ENCODE measurements around the gene RETREG1.

DNA sequence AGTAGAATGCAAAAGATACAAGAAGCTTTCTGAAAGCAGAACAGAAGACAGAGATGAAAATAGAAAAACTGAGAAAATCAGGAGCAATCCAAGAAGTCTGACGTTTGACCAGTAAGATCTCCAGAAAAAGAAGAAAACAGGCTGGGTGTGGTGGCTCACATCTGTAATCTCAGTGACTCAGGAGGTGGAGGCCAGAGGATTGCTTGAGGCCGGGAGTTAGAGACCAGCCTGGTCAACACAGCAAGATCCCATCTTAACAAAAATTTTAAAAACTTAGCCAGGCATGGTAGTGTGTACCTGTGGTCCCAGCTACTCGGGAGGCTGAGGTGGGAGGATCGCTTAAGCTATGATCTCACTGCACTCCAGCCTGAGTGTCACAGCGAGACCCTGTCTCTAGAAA, 15.9 kb downstream of the RETREG1 start:
- TF ChIP-seq, protein P1, sequence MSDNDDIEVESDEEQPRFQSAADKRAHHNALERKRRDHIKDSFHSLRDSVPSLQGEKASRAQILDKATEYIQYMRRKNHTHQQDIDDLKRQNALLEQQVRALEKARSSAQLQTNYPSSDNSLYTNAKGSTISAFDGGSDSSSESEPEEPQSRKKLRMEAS (IDR thresholded peaks at IDR 0.05; ENCODE audit: insufficient read depth, insufficient read length): no peak
- TF ChIP-seq, protein P2, sequence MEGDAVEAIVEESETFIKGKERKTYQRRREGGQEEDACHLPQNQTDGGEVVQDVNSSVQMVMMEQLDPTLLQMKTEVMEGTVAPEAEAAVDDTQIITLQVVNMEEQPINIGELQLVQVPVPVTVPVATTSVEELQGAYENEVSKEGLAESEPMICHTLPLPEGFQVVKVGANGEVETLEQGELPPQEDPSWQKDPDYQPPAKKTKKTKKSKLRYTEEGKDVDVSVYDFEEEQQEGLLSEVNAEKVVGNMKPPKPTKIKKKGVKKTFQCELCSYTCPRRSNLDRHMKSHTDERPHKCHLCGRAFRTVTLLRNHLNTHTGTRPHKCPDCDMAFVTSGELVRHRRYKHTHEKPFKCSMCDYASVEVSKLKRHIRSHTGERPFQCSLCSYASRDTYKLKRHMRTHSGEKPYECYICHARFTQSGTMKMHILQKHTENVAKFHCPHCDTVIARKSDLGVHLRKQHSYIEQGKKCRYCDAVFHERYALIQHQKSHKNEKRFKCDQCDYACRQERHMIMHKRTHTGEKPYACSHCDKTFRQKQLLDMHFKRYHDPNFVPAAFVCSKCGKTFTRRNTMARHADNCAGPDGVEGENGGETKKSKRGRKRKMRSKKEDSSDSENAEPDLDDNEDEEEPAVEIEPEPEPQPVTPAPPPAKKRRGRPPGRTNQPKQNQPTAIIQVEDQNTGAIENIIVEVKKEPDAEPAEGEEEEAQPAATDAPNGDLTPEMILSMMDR (IDR thresholded peaks at IDR 0.05; ENCODE audit: extremely low read depth in 1 of 2, insufficient read depth in 1 of 2, low read depth in 1 of 2, low read length in 2 of 2): no peak
- no peak for TF ChIP-seq EZH2 (IDR thresholded peaks at IDR 0.05; ENCODE audit: borderline replicate concordance, low read depth, low read length, severe bottlenecking)
- no peak for TF ChIP-seq POLR2A (IDR thresholded peaks at IDR 0.05; ENCODE audit: low read depth, low read length)
- TF ChIP-seq GATA2 (IDR thresholded peaks at IDR 0.05; ENCODE audit: insufficient read depth, insufficient read length, low read depth, low read length): no peak
